NCI-H2196 (cell line): ENCODE data around the gene DSC1.

Experiments
- DNase-seq: peaks from one replicate; lab custom pipeline; 2025; ENCODE audit not compliant: unreplicated experiment; lab: John Stamatoyannopoulos, UW

DSC1 gene

GRCh38 chr18:31112804-31113203 lies 49.9 kb downstream of the DSC1 start:
- no peak for DNase-seq

GRCh38 chr18:31105733-31106132 lies 56.9 kb downstream of the DSC1 start:
- DNase-seq = no peak

DNA sequence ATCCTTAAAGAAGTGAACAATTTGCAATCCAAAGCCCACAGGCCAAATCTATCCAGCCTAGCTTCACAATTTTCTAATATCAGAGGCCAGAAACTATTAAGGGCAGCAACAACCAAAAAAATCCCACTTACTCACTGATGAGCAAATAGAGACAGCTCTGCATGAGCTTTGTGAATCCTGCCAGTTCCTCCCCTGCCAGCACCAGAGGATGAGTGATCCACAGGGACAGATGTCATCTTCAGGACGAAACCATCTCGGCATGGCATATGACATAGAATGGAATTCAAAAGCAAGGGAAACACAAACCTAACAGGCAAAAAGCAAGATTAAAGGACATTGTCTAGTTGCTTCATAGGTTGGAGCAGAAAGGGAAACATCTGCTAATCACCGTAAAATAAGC lies 58.2 kb downstream of the DSC1 start:
- no peak for DNase-seq

DNA sequence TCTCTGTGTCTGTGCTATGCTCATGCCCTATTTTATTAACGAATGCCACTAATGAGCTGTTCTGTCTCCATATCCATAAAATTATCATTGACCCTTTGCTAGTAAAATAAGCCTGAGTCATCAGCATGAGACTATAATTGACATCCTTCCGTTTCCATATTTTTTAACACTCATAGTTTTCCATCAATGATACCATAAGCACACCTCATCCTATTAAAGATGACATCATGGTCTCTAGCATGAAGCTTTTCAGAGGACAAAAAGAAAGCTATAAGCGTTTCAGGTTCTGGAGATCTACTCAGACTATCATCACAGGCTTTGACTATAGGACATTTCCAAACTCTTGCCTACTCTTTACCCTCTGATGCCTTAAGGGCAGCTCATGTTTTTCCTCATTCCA lies 59.2 kb downstream of the DSC1 start:
- DNase-seq = no peak

- DNase-seq = no peak
Observed at GRCh38 chr18:31102941-31103340, 59.7 kb downstream of the DSC1 start.

DNA sequence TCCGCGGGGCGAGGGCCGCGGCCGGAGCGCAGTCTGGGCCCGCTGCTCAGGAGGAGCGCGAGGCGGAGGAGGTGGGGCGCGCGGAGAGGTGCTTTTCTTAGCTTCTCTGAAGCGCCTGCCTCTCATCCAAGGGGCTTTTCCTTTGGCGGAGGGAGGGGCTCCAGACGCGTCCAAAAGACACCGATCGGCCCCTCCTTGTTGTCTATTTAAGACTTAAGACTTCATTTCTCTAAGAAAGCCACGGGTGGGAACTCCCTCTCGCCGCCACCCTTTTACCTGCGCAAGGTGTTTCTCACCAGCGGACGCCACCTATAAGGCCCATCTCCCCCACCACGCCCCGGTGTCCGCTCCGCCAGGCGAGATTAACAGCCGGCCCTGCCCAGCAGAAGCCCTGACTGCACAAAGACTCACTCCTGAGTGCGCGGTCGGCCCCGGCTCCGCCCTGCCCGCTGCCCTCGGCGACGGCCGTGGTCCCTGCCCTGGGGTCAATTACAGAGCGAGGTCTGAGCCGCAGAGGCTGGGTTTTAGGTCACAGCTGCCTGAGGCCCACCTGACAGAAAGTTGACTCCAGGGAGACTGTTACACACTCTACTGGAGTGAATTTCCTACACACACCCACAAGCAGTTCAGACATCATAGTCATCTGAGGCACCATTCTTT lies 60.5 kb downstream of the DSC1 start, which contains the start of gene DSC2:
Gene DSC2, minus strand, starts transcription at position 397 of the 660 bp plus-strand sequence. CDS start 450 bp downstream, outside the sequence.
- no peak for DNase-seq

- DNase-seq = no peak
Observed at GRCh38 chr18:31101183-31102024, 61.3 kb downstream of the DSC1 start.

DNA sequence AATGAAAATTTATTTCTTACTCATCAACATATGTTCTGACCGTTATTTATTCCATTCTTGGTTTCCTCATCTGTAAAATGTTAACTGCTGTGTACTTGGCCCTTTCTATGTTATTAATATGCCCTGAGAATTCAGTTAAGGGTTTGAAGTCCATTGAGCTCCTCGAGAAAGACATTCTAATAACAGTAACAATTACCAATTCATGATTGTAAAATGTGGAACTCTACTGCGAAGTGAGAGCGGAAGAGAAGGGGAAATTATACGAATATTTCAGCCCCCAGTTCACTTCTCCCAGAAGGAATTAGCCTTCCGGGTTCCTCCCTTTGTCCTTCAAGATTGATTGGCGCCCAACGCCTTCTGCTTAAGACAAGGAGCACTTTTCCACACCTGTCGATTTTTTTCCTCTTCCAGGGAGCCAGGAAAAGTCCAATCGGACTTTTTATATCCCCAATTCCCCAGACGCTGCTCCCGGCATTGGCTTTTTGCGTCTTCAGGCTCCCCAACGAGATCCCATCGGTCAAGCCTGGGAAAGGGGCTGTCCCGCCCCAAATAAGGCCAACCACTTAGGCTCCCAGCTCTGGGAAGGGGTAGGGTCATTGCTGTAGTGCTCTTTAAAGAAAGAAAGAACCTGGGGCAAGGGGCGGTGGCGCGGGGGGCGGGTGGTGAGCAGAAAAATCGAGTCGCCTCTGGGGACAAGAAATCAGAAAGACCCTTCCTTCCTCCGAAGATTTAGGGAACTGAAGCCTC lies 62.0 kb downstream of the DSC1 start:
- no peak for DNase-seq

- no peak for DNase-seq
Observed at GRCh38 chr18:31099450-31100230, 63.0 kb downstream of the DSC1 start.

DNA sequence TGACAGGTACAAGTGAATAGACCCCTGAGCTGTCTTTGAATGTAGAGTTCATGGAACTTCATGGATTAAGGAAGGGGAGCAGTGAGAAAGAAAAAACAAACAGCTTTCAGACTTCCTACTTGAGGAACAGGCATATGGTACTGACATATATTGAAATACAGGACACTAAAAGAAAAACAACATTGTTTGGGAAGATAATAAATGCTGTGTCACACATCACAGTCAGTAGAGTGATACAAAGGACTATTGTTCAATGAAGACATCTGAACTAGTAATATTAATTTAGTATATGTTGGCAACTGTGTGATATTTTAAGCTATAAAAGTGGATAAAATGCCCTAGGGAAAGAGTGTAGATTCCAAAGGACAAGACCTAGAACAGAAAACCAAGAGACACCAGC lies 63.8 kb downstream of the DSC1 start:
- DNase-seq = no peak

DNA sequence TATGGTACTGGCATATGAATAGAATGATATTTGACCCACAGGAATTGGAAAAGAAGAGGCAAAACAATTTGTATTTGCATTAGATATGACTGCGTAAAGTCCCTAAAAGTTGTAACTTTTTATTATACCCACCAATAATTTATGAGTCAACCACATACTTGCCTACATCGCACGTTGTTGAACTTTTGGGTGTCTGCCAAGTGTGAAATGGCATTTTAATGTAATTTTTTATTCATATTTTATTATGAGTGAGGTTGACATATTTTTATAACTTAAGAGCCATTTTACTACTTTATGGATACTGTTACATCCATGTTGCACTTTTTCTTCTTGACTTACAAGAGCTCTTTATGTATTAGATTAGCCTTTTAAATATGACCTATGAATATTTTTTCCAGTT lies 65.0 kb downstream of the DSC1 start:
- no peak for DNase-seq

DNA sequence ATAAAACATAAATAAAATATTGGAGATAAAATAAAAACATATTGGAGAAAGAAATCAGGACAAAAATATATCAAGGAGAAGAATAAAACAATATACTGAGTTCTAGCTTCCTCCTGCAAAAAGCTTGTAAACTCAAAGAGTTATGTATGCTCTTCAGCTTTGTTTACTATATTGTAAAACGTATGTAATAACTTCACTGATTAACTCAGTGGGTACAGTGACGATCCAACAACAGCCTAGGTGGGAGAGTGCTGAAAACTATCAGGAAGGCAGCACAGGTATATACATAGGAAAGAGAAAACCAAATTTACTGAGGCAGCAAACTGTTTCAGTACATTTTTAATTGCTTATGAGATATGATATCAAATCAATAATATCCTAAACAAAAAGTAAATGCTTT lies 68.8 kb downstream of the DSC1 start:
- no peak for DNase-seq

GRCh38 chr18:31093294-31093693 lies 69.4 kb downstream of the DSC1 start:
- no peak for DNase-seq

GRCh38 chr18:31091350-31091749 lies 71.3 kb downstream of the DSC1 start:
- DNase-seq = no peak

DNA sequence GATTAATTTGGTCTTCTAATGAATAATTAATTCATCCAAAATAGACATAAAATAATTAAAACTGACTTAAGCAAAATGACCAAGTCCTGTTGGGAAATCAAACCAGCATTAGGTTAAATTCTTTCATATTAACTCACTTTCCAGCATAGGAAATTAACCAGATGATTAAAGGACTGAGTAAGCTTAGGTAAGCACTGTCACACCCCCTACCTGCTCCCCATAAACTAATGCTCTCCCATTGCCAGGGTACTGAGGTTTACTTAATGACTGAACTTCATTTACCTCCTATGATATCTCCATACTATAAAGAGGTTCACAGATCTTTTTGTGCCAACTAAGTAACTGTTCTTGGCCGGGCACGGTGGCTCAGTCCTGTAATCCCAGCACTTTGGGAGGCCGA lies 74.1 kb downstream of the DSC1 start:
- DNase-seq = no peak

DNA sequence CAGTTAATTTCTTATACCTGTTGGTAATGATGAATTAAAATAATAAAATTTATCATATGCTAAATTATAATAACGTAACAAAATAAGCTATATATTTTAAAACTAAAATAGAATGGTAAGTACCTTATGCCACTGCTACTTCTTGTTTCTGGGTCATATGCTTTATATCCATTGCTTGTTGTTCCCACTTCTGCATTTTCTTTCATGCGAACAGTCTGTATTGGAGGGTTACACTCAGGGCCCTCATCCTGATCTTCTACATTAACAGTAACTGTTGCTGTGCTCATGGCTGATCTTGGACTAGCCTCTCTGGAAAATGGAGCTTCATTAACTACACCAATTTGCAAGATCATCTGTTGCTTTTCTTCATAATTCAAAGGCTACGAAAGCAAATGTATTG lies 82.7 kb downstream of the DSC1 start:
- DNase-seq = no peak
